HuH-7 (cell line): ENCODE measurements around the gene VAPB.
"Not testable (repeated sequence)": the region's sequence is repeated elsewhere in the genome, so short reads cannot be mapped to it uniquely, and the experiment has no call there.

Source experiments
- DNase-seq: peaks from one replicate; pipeline ENCODE4 v3.0.0; 2011; ENCODE audit warnings: low spot score

The VAPB gene

GRCh38 chr20:58388882-58389323 lies at the start of gene VAPB:
Gene VAPB, plus strand, starts transcription at chr20:58389229. Its CDS starts 231 bp downstream, at chr20:58389460.
- peak; percentile 87 for DNase-seq

GRCh38 chr20:58339741-58340140 lies 49.3 kb upstream of the VAPB start:
- DNase-seq: no peak

- DNase-seq: no peak
These were observed 48.9 kb upstream of the VAPB start for GRCh38 chr20:58340151-58340550.

- no peak for DNase-seq
These were observed 48.2 kb upstream of the VAPB start for GRCh38 chr20:58340853-58341252.

GRCh38 chr20:58342104-58342945 lies 46.7 kb upstream of the VAPB start:
- no peak for DNase-seq

GRCh38 chr20:58344741-58345140 lies 44.3 kb upstream of the VAPB start:
- no peak for DNase-seq

GRCh38 chr20:58349570-58349969 lies 39.5 kb upstream of the VAPB start:
- no peak for DNase-seq

- DNase-seq: no peak
These were observed 36.6 kb upstream of the VAPB start for GRCh38 chr20:58352468-58352867.

GRCh38 chr20:58359441-58359840 lies 29.6 kb upstream of the VAPB start:
- no peak for DNase-seq

- DNase-seq: no peak
These were observed 28.1 kb upstream of the VAPB start for GRCh38 chr20:58360936-58361335.

- no peak for DNase-seq
These were observed 27.4 kb upstream of the VAPB start for GRCh38 chr20:58361481-58362205.

GRCh38 chr20:58362206-58362516 lies 26.9 kb upstream of the VAPB start:
- DNase-seq: no peak

- no peak for DNase-seq
These were observed 26.1 kb upstream of the VAPB start for GRCh38 chr20:58362970-58363369.

- no peak for DNase-seq
These were observed 22.2 kb upstream of the VAPB start for GRCh38 chr20:58366866-58367265.

- DNase-seq: no peak
These were observed 16.2 kb upstream of the VAPB start for GRCh38 chr20:58372806-58373205.

GRCh38 chr20:58373296-58373695 lies 15.7 kb upstream of the VAPB start:
- not testable (repeated sequence) for DNase-seq

GRCh38 chr20:58374027-58374850 lies 14.8 kb upstream of the VAPB start:
- no peak for DNase-seq

GRCh38 chr20:58374906-58375758 lies 13.9 kb upstream of the VAPB start:
- DNase-seq: no peak

GRCh38 chr20:58375759-58376352 lies 13.2 kb upstream of the VAPB start:
- no peak for DNase-seq

- no peak for DNase-seq
These were observed 12.0 kb upstream of the VAPB start for GRCh38 chr20:58377017-58377416.

- DNase-seq: no peak
These were observed 11.1 kb upstream of the VAPB start for GRCh38 chr20:58377766-58378401.
